ENCODE results near the gene MEG3.

The MEG3 gene

DNA sequence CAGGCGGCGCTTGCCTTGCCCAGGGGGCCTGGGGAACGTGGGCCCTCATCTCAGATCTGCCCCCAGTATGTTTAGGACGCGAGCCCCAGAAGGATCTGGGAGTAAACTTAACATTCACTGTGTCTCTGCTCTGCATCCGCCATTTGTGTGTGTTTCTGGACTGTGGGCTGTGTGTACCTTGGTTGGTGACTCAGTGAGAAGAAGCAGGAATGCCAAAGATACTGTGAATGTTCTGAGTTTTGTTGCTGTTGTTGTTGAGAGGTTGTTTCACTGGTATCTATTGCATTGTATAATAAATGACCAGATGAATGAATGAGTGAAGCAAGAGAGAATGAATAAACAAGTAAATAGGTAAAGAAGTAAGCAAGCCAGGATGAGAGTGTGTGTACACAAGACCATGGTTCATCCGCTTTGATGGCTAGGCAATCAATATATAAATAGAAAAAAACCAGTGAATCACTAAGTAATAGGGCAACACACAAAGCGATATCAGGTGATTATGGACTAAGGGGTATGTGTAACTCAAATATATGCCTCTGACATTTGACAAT is 20.5 kb downstream of the MEG3 start:
- H3K36me3 ChIP-seq: no peaks in the 10 kb centered on the region

DNA sequence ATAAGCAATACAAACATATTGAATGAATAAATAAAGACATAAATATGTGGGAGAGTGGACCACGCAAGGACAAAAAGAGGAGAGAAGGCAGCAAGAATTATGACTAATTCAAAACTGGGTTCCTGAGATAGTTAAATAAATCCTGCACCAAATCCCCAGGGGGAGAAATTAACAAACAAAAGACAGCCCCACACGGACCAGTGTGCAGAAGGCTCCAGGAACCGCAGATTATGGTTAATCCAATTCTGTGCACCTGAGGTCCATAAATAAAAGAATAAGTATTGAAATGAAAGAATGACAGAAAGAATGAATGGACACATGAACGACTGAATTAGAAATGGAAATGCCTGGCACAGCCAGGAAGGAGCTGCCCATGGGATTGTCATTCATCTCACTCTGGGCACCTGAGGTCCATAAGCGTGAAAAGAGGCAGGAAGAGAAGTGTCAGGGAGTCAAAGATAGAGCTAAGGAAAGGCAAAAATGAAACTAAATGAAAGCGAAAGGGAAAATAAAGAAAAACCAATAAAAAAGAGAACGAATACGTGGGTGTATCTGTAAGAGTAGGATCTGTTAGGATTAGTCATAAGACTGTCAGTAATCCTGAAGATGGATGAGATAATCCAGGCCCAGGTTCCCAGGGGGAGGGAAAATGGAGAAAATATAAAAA is 23.3 kb downstream of the MEG3 start:
- no peaks in the 10 kb centered on the region for H3K9me3 ChIP-seq (replicated peaks in 1 of 11)
- peaks cover 8 to 52% (median 34%) of the 10 kb centered on the region in 10 experiments; a peak in 19 of 20 replicates for H3K4me1 ChIP-seq
- H3K4me2 ChIP-seq: peak overlapping the region; percentile 45 to 75 (median 63)
- no peaks in the 10 kb centered on the region for H4K20me1 ChIP-seq
- H3K27me3 ChIP-seq: no peaks in the 10 kb centered on the region
- no peaks in the 10 kb centered on the region for H3K36me3 ChIP-seq
- no peak for TF ChIP-seq Cebpa-rat (IDR thresholded peaks at IDR 0.05)
- H3K9ac ChIP-seq: no peak overlapping the region; a peak in 1 of 22 replicates
- H3K27ac ChIP-seq: no peak overlapping the region
- H3K4me3 ChIP-seq: no peak overlapping the region

More for the DNA sequence above, 20.5 kb downstream of the MEG3 start:
- H3K4me1 ChIP-seq: peaks cover 28 to 76% (median 63%) of the 10 kb centered on the region in 10 experiments
- H3K27ac ChIP-seq: no peak overlapping the region
- TF ChIP-seq Cebpa-rat (IDR thresholded peaks at IDR 0.05): no peak
- H3K9ac ChIP-seq: no peak overlapping the region
- H3K9me3 ChIP-seq (replicated peaks in 1 of 11): no peaks in the 10 kb centered on the region
- no peak overlapping the region for H3K4me2 ChIP-seq
- H3K27me3 ChIP-seq: peaks cover 0 to 10% (median 0%) of the 10 kb centered on the region in 11 experiments; a peak in 2 of 22 replicates
- no peaks in the 10 kb centered on the region; a peak in 1 of 22 replicates for H4K20me1 ChIP-seq
- H3K4me3 ChIP-seq: no peak overlapping the region

DNA sequence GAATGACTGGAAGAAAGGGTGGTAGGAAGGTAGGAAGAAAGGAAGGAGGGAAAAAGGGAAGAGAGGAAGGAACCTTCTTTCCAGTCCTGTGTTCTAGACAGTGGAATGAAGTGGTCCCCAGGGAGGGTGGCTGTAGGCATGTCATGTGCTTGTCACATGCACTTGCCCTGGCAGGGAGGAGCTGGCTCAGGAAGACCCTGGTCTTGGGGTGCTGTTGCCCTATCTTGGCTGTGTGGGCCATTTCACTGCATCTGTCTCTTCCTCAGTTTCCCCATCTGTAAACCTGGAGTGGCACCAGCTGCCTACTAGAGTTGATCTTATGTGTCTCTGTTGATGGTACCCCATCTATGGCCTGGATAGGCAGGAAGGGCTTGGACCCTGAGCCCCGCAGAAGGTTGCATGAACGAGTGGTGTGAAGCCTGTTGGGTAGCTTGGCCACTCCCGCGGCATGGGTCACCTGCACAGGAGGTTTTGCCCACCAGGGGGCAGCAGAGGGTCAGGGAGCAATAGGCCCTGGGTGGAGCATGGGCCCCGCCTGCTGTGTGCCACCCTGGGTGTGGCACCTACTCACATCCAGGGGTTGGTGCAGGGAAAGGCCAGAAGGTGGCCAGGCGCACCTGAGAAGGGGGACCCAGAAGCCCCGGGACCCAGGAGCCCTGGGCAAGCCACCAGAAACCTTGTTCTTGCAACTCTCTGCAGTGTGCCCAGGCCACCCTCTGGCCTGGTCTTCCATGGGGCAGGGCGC is 25.1 kb downstream of the MEG3 start:
- Histone ChIP-seq H3K4me1 (peaks cover 8 to 52% (median 33%) of the 10 kb centered on the region in 10 experiments; a peak in 19 of 20 replicates), H3K9ac (no peak overlapping the region), H3K27ac (no peak overlapping the region), H4K20me1 (no peaks in the 10 kb centered on the region), H3K36me3 (no peaks in the 10 kb centered on the region), H3K27me3 (no peaks in the 10 kb centered on the region), H3K4me2 (0 out of 22 replicates have a peak overlapping the region, but pooled peaks of 1 of the 11 experiments have one; percentile 23), H3K4me3 (no peak overlapping the region), H3K9me3 (replicated peaks in 1 of 11) (no peaks in the 10 kb centered on the region)
- no peak for TF ChIP-seq Cebpa-rat (IDR thresholded peaks at IDR 0.05)

- Histone ChIP-seq H3K27me3 (no peaks in the 10 kb centered on the region), H4K20me1 (no peaks in the 10 kb centered on the region), H3K9me3 (replicated peaks in 1 of 11) (no peaks in the 10 kb centered on the region), H3K27ac (no peak overlapping the region), H3K4me2 (no peak overlapping the region), H3K4me1 (peaks cover 8 to 52% (median 34%) of the 10 kb centered on the region in 10 experiments; a peak in 19 of 20 replicates), H3K36me3 (no peaks in the 10 kb centered on the region), H3K9ac (no peak overlapping the region), H3K4me3 (no peak overlapping the region)
- no peak for TF ChIP-seq Cebpa-rat (IDR thresholded peaks at IDR 0.05)
Measured at GRCh38 chr14:100851586-100851916, 25.6 kb downstream of the MEG3 start.

DNA sequence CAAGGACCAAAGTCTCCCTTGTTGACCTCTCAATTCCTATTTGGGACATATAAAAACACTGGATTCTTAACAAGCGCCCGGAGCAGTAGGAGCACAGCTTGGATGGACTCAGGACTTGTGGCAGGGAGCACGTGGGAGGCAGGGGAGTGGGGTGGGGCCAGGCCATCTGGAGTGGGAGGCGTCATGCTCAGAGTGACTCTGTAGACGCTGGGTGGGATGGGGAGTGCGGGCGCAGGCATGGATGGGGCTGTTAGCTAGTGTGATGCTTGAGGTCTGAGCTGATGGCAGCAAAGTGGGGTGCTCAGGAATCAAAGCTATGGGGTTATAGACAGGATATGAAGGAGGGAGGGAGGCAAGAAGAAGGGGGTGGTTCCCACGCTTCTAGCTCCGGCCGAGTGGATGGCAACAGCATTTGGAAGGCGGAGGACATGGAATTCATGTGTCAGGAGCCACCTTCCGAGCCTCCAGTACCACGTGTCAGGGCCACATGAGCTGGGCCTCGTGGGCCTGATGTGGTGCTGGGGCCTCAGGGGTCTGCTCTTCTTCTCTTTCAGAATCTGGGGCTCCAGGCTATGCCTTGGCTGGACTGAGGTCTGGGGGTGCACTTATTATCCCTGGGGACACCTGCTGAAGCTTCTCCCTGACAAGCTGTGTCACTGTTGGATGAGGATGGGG is 26.2 kb downstream of the MEG3 start:
- H3K9ac ChIP-seq: no peak overlapping the region
- no peak overlapping the region for H3K4me2 ChIP-seq
- peaks cover 8 to 55% (median 35%) of the 10 kb centered on the region in 10 experiments; a peak in 19 of 20 replicates for H3K4me1 ChIP-seq
- no peak overlapping the region for H3K4me3 ChIP-seq
- no peaks in the 10 kb centered on the region for H3K27me3 ChIP-seq
- H3K9me3 ChIP-seq (replicated peaks in 1 of 11): no peaks in the 10 kb centered on the region
- no peak overlapping the region for H3K27ac ChIP-seq
- no peak for TF ChIP-seq Cebpa-rat (IDR thresholded peaks at IDR 0.05)
- no peaks in the 10 kb centered on the region for H3K36me3 ChIP-seq
- no peaks in the 10 kb centered on the region for H4K20me1 ChIP-seq

DNA sequence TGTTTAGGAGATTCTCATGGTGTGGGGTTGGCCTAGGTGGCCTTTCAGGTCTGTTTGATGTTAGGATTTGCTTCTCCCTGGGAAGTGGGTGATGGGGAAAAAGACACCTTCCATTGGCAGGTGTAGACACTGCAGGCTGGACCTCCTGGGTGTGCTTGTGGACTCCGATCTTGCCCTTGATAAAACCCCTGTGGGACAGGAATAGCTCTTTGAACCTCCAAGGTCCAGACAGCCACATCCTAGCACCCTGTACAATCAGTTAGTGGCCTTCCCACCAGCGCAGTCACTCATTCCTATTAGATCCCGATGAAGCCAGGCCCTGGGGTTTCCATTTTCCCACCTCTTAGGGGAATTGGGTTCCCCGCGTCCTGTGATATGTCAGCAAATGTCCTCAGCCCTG is 28.5 kb downstream of the MEG3 start:
- no peak overlapping the region for H3K9ac ChIP-seq
- no peak for TF ChIP-seq Cebpa-rat (IDR thresholded peaks at IDR 0.05)
- peaks cover 2 to 50% (median 25%) of the 10 kb centered on the region in 10 experiments; a peak in 19 of 20 replicates for H3K4me1 ChIP-seq
- H3K4me2 ChIP-seq: no peak overlapping the region
- no peaks in the 10 kb centered on the region for H3K36me3 ChIP-seq
- no peaks in the 10 kb centered on the region for H3K27me3 ChIP-seq
- no peak overlapping the region for H3K4me3 ChIP-seq
- no peaks in the 10 kb centered on the region for H3K9me3 ChIP-seq (replicated peaks in 1 of 11)
- no peaks in the 10 kb centered on the region for H4K20me1 ChIP-seq
- H3K27ac ChIP-seq: no peak overlapping the region

- Histone ChIP-seq H3K4me2 (0 out of 22 replicates have a peak overlapping the region, but pooled peaks of 1 of the 11 experiments have one; percentile 78), H3K9me3 (replicated peaks in 1 of 11) (no peaks in the 10 kb centered on the region), H3K4me1 (peaks cover 0 to 43% (median 18%) of the 10 kb centered on the region in 10 experiments; a peak in 12 of 20 replicates), H4K20me1 (no peaks in the 10 kb centered on the region), H3K36me3 (no peaks in the 10 kb centered on the region), H3K27ac (no peak overlapping the region), H3K9ac (no peak overlapping the region), H3K27me3 (no peaks in the 10 kb centered on the region), H3K4me3 (no peak overlapping the region)
- TF ChIP-seq Cebpa-rat (IDR thresholded peaks at IDR 0.05): no peak
Measured at GRCh38 chr14:100855256-100855930, 29.5 kb downstream of the MEG3 start.

DNA sequence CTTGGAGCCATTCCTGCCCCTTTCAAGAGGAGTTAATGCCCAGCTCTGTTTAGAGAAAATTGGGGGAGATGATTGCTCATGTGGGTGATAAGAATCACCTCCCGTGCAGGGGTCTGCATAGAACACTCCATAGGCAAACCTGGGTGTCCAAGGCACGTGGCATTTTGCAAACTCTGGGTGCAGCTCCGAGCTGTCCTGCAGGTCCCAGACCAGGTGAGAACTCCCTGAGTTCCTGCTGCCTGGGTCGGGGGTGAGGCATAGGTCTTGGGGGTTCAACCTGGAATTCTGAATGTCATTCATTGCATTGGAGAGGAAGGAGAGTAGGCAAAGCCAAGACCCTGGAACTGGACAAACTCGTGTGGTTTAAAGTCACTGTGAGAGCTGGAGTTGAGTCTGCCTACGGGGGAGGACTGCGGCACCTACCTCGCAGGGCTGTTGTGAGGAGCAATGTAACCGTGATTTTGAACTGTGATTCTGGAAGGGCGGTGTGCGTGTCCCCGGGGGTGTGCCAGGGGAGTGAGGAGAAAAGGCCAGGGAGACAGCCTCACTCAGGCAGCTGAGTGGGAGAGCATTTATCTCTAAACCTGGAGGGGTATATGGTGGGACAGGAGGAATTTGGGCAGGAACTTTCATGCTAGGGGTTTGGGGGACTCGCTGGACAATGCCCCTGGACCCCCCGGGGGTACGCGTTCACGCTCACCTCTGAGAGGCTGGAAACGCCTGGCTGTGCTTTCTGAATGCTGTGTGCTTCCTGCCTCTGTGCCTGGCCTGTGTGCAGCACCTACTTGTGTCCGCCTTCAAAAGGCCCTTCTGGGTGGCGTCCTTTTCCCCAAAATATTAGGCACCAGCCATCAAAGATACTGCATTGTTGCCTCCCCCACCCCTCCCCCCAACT is 30.4 kb downstream of the MEG3 start:
- H4K20me1 ChIP-seq: no peaks in the 10 kb centered on the region
- TF ChIP-seq Cebpa-rat (IDR thresholded peaks at IDR 0.05): no peak

More for the DNA sequence above, 30.4 kb downstream of the MEG3 start:
- Histone ChIP-seq H3K27me3 (no peaks in the 10 kb centered on the region), H3K27ac (no peak overlapping the region), H3K36me3 (no peaks in the 10 kb centered on the region), H3K4me3 (no peak overlapping the region), H3K9ac (no peak overlapping the region), H3K4me2 (peak overlapping the region in 5 of 11 experiments; percentile 54 to 78 (median 62); a peak in 6 of 22 replicates), H3K4me1 (peaks cover 0 to 40% (median 18%) of the 10 kb centered on the region in 10 experiments; a peak in 12 of 20 replicates), H3K9me3 (replicated peaks in 1 of 11) (no peaks in the 10 kb centered on the region)

Measured in BLaER1 treated with 17β-estradiol and CSF1 and Interleukin-3, amounts not matched to agents 10 nM and 100 nM (cell line).